ENCODE measurements around the gene CD38.

DNA sequence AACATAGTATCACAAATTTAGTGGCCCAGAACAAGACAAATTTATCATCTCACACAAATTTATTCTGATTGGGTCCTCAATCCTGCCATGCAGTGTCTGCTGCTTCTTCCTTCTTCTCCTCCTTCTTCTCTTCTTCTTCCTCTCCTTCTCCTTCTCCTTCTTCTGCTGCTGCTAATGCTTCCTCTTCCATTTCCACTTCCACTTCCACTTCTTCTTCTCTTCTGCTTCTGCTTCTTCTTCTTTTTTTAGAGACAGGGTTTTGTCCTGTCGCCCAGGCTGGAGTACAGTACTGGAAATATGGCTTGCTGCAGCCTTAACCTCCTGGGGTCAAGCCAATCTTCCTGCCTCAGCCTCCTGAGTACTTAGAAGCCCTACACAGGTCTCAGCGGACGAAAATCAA, 122.9 kb downstream of the CD38 start:
- TF ChIP-seq, protein P1, sequence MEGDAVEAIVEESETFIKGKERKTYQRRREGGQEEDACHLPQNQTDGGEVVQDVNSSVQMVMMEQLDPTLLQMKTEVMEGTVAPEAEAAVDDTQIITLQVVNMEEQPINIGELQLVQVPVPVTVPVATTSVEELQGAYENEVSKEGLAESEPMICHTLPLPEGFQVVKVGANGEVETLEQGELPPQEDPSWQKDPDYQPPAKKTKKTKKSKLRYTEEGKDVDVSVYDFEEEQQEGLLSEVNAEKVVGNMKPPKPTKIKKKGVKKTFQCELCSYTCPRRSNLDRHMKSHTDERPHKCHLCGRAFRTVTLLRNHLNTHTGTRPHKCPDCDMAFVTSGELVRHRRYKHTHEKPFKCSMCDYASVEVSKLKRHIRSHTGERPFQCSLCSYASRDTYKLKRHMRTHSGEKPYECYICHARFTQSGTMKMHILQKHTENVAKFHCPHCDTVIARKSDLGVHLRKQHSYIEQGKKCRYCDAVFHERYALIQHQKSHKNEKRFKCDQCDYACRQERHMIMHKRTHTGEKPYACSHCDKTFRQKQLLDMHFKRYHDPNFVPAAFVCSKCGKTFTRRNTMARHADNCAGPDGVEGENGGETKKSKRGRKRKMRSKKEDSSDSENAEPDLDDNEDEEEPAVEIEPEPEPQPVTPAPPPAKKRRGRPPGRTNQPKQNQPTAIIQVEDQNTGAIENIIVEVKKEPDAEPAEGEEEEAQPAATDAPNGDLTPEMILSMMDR (IDR thresholded peaks at IDR 0.05): no peak
- no peak for TF ChIP-seq POLR2A (IDR thresholded peaks at IDR 0.05)

Data from adrenal gland (tissue), 5 donors.